GM21526 (cell line): ENCODE measurements around the gene ZNF362.

ENCODE experiments used
- ATAC-seq: cut with Tn5 transposase; IDR thresholded peaks from one replicate; pipeline ENCODE4 v1.9.1; 2021; ENCODE audit warnings: moderate library complexity; ENCODE audit not compliant: unreplicated experiment, low FRiP score

The ZNF362 gene

DNA sequence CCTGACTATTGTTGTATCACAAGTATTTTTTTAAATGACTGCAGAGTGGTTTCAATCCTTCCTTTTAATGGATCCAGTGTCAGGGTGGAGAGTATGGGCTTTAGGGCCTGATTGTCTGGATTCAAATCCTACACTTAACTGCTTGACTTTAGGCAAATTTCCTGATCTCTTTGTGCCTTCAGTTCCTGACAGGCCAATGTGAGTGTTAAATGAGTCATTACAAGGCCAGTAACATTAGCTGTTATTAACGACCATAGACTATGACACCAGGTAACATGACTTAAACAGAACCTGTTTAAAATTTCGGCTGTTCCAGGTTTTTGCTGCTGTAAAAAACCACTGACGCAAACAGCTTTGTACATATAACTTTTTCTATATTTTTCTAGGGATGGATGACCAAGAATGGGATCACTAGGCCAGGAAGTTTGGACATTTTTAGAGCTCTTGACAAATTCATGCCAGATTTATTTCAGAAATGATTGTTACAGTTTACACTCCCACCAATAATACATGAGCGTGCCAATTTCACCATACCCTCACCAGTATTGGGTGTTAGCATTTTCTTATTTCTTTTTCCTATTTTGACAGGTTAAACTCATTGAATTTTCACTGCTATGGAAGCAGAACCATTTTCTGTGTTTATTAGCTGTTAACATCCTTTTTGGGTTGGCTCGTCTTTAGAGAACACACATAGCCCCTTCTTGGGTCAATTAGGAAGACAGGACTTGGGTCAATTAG lies 11.3 kb downstream of the ZNF362 start:
- ATAC-seq, result no peak

DNA sequence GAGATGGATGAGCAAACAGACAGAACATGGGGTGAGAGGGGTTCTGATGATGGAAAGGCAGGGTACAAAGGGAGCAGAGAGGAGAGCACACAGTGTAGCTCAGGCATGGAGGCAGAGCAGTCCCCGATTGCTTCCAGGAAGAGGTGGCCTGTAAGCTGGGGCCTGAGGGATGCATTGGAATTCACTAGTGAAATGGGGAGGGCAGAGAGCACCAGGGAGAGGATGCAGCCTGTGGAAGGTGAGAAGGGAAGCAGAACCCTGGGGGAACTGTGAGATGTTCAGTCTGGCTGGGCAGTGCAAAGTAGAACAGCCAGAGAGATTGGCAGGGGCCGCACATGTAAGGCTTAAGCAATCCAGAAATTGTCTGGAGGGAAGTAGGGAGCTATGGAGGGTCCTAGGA lies 12.2 kb downstream of the ZNF362 start:
- ATAC-seq, result no peak

DNA sequence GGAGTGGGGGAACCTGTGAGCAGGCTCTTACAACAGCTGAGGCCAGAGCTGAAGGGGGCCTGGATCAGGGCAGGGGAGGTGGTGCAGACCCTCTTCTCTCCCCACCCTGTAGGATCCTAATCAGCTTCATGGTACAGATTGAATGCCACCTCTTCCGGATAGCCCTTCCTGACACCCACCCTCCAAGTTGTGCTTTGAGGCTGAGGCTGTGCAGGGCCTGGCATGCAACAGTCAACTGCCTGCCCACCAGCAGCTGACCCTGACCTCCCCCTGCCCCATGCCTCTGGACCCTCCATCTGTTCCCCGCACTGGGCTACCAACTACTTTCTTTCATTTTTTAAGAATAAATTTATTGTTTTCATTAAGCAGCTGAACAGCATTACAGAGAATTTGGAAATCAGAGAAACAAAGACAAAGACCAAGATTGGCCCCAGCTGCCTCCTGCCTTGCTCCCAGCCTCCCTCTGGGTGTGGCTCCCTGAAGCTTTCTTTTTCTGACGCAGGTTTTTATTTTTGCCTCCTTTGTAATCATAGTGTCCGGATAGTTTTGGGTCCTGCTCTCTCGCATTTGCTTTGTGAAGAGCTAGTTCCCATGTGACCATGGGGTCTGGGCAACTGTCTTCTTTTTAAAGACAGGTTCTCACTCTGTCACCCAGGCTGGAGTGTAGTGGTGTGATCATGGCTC lies 12.8 kb downstream of the ZNF362 start:
- ATAC-seq, result no peak

DNA sequence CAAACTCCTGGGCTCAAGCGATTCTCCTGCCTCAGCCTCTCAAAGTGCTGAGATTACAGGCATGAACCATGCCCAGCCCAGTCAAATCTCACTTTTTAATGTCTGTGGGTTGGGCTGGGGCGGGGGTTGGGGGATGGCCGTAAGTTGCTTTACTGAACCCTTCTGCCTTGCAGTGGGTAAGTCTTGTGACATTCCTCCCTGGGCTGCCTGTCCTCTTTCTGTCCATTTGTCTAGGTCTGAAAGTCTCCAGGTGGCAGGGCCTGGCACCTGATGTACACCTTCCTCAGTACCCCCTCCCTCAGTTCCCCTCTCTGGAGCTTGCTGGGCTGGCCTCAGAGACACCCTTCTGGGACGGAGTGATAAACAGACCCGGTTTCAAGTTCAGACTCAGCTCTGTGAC lies 13.3 kb downstream of the ZNF362 start:
- ATAC-seq, result no peak

DNA sequence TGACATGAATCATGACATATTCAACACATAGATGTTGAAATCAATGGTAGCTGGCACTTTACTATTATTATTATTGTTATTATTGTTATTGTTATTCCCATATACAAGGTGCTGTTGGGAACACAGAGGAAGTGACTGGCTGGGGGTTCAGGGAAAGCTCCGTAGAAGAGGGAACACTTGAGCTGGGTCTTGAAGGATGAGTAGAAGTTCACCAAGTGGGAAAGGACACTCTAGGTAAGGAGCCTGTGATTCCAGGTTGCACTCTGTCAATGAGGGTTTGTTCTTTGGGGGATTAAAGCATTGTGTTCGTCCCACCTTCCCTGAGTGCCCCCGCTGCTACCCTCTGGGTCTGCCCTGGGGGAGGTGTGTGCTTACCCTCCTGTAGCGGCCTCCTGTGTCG lies 14.1 kb downstream of the ZNF362 start:
- no peak for ATAC-seq

DNA sequence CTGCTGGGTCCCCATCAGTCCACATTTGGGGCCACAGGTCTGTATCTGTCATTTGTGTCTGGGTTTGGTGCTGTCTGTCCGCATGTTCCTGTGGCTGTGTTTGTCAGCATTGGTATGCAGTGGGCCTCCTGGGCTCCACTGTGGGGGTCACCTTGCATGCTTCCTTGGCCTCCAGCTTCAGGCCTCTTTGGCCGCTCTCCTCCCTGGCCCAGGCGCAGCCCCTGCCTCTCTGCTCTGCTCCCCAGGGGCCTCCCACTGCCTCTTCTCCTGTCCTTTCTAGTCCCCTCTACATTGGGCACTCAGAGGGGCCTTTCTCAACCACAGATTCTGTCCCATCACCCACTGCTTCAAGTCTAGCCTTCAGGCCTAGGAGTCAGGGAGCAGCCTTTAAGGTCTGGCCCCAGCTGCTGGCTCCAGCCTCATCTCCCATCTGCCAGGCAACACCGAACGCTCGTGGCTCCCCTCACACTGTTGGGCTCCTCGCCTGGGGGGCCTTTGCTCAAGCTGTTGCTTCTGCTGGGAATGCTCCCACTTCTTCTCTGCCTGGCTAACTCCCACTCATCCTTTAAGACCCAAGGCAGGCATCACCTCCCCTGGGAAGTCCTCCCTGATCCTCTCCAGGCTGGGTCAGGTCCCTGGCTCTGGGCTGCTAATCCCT lies 14.6 kb downstream of the ZNF362 start:
- no peak for ATAC-seq

DNA sequence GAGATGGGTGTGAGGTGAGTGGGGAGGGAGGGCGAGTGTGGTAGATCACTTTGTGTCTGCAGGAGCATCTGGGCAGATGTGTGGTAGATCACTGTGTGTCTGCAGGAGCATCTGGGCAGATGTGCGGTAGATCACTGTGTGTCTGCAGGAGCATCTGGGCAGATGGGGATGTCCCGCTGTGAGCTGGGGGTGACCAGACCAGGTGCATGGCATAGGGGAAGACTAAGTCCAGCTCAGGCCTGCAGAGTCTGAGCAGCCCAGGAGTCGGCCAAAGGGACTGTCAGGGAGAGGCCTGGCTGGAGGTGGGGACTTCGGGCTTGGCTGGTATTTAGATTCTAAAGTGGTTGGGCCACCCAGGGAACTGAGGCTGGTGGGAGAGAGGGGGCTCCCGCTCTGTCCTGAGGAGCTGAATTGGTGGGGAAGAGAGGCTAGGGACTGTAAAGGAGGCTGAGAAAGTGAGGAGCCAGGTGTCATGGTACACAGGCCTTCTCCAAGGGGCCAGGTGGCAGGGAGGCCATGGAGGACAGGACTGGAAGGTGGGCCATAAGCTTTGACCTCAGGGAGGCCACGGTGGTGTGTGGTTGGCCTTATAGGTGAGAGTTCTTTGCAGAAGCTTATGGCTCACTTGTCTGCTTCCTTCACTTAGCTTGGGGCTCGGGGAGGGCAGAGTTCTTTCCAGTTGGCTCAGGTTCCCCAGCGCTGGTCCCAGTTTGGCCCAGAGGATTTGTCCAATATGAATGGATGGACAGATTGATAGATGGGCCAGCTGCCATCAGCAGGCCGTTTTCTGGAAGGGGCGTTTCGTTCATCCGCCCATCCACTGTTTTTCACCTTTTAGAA lies 15.6 kb downstream of the ZNF362 start:
- no peak for ATAC-seq

DNA sequence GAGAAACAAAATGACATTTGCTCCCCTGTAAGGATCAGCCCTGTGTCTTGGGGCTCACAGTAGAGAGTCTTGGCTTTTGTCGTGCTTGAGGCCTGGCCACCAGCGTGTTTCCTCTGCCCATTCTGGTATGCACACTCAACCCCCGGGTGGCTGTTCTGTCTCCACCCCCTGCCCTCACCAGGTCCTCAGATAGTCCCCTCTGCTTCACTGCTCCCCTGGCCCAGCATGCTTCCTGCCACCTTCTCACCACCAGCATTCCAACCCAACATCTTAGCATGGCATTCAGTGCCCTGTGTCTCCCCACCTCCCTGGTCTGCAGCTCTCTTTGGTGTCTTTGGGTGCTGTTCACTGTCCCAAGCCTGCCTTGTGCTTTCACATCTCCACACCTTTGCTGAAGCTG lies 16.2 kb downstream of the ZNF362 start:
- ATAC-seq, result no peak

DNA sequence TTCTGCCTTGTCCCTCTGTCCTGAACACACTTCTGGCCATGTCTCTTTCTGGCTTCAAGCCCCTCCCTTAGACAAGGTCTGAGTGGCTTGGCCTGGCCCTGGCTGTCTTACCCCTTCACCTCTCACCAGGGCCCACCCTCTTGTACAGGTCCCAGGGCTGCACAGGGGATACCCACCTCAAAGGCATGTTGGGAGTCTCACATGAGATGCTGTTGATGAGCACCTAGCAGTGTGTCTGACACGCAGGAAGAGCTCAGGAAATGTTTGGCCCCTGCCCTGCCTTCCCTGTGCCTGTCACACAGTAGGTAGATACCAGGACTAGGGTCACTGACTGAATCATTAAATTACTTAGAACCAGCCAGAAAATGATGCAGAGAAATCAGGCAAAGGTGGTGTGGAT lies 16.6 kb downstream of the ZNF362 start:
- ATAC-seq, result no peak

DNA sequence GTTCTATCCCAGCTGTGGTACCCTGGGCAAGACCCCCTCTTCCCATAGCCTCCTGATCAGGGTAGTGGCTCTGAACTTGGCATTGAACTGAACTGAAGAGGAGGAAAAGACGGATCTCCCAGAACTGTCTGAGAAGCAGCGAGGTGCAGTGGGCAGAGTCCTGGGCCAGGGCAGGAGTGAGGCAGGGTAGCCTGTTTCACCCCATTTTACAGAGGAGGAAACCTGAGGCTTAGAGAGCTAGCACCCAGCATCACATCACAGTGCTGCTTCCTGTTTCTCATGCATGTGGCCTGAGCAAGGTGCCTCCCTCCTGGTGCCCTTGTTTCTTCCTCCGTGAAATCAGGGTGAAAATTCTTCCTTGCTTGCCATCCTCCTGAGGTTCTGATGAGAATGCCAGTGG lies 17.1 kb downstream of the ZNF362 start:
- ATAC-seq, result no peak

DNA sequence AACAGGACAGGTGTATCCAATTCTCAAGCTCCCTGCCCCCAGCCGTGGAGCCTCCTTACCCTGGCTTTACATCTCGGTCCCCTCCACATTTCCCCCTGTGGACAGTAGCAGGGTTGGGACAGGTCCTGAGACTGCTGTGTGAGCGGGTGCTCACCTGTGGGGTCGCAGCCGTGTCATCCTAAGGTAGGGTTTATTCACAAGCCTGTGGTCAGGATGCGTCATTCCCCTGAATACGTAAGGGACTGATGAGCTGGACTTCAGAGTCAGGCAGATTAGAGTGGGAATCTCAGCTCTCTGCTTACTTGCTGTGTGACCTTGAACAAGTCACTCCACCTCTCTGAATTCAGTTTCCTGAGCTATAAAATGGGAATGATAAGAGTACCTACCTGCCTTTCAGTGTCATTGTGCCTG lies 17.7 kb downstream of the ZNF362 start:
- ATAC-seq, result no peak

DNA sequence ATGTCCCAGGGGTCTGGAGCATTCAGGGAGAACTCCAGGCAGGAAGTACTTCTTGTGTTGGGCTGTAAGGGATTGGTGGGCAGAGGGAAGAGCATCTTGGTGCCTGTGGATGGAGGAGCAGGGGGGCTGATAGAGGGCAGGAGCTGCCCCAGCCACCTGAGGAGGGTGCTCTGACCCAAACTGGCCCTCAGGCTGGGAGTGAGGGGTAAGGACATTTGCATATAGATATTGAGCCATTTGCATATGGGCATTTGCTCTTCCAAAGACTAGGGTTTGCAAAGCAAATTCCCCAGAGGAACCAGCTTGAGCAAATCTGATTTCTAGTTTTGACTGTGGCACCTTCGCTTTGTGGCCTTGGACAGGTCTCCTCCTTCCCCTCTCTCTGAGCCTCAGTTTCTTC lies 18.2 kb downstream of the ZNF362 start:
- no peak for ATAC-seq

DNA sequence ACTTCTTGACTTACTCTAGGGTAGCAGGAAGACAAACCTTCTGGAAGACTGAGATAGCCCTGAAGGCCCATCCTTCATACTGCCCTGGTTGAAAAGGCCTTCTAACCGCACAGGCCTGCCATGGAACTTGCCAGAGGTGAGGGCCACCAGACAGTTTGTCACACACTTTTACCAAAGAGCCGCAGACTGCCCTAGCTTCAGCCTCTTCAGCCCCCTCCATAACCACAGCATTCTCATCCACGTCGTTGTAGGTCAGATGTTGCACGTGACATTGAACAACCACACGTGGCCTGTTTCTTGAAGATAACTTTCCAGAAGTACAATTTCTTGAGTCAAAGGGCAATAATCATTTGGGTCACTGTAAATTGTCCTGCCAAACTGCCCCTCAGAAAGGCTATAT lies 18.9 kb downstream of the ZNF362 start:
- no peak for ATAC-seq

DNA sequence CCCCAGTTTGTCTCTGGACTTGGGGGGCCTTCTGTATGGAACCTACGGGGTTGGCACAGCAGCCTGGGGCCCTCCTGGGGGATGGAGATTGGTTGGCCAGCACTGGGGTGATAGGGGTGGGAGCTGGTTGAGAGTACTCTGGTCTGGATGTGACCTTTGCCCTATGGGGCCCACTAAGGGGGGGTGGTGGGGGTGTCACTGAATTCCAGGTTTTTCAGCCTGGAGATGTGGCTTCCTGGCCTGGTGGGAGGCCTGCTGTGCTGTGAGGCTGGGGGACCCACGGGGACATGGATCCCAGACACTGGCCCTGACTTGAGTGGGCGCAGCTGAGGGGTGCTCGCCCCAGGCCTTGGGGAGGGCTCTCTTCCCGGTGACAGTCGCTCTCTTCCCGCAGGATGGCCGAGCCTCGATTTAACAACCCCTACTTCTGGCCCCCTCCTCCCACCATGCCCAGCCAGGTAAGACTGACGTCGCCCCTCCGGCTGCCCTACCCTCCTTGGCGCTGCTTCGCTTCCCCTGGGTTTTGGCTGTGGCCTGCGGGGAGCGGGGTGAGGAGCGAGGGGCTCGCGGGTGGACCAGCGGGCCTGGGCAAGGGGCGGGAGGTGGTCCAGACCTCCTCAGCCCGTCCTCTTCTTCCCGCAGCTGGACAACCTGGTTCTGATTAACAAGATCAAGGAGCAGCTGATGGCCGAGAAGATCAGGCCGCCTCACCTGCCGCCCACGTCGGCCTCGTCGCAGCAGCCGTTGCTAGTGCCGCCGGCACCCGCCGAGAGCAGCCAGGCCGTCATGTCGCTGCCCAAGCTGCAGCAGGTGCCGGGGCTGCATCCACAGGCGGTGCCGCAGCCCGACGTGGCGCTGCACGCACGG lies 19.6 kb downstream of the ZNF362 start:
- ATAC-seq, result no peak

DNA sequence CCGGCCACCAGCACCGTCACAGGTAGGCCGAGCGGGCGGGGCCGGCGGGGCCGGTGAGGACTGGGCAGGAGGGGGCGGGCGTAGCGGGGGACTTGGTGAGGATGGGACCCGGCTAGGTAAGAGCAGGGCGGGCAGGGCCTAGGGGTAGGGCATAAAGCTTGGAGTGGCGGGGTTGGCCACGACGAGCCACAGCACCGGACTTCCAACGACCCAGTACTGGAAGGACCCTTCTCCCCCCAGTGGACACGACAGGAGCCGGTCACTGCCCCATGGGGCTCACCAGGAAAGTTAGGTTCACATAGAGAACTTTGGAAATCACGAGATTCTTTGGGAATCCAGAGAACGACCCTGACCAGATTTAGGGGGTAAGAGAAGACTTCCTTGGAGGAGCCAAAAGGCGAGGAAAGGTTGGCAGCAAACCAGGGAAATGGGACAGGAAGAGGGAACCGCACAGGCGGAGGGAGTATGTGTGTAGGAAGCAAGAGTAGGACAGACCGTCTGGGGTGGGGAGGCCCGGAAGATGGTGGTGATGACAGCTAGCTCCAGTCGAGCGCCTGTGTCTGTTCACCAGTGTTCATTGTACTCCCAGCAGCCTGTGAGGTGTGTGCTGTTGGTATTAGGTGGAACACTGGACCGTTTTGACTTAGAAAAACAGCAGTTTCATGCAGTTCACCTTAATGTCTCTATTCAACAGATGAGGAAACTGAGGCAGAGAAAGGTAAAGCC lies 20.4 kb downstream of the ZNF362 start:
- no peak for ATAC-seq

DNA sequence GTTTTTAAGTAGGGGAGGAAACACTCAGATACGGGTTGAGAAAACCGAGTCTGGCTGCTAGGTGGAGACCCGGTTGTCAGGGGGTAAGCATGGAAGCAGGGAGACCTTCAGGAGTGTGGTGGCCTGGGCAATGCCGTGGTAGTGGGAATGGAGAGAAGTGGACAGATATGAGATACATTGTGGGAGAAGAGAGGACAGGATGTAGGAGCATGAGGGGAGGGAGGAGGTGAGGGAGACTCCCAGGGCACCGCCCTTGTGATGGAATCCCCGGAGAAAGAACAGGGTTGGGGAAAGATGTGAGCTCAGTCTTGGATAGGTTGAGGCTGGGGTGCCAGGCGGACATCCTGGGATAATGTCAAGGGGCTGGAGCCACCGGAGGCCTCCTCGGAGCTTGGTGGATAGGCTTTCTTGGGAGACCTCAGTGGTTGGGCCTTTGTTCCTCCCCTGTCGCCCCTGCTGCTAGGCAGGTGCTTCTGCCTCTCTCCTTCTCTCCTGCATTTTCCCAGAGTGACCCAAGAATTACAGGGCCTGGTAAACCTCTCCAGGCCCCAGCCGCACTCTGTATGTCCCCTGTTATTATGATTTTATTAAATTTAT lies 21.3 kb downstream of the ZNF362 start:
- ATAC-seq, result no peak

DNA sequence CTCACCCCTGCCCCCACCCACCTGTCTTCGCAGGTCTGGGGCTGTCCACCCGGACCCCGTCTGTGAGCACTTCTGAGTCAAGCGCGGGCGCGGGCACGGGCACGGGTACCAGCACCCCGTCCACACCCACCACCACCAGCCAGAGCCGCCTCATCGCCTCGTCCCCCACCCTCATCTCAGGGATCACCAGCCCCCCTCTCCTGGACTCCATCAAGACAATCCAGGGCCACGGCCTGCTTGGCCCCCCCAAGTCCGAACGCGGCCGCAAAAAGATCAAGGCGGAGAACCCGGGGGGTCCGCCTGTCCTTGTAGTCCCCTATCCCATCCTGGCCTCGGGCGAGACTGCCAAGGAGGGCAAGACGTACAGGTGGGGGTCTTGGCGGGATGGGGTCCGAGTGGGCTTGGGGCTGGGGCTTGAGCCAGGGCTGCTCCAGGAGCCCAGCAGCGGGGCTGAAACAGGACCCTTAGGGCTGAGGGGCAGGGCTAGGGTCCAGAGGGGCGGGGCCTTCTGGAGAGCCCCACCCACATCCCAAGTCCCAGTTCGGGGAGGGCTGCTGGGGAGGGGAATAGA lies 23.9 kb downstream of the ZNF362 start:
- no peak for ATAC-seq

DNA sequence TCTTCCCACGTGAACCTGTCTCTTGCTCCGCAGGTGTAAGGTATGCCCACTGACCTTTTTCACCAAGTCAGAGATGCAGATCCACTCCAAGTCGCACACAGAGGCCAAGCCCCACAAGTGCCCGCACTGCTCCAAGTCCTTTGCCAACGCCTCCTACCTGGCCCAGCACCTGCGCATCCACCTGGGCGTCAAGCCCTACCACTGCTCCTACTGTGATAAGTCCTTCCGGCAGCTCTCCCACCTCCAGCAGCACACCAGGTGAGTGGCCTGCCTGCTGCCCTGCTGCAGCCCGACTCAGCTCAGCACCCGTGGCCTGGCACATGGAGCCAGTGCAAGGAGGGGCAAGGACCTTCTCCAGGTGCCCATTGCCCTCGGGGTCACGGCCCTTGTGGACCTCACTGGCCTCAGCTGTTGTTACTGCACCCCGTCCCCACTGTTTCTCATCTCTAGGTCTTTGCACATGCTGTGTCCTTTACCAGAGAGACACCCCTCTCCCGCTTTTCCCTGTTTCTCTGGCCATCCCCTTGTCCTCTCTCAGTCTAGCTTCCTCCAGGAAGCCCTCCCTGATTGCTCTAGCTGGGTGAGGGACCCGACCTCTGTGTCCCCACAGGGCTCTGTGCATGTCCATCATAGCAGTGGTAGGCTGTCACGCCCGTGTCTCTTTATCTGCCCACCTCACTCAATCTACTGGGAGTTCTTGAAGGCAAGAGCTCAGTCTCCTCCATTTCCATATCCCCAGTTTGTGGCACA lies 25.4 kb downstream of the ZNF362 start:
- no peak for ATAC-seq
